Astrocyte (in vitro differentiated cells and primary cell): ENCODE data around the gene SOX4.

ENCODE experiments used
- CTCF ChIP-seq: IDR thresholded peaks from 2 replicates; pipeline ENCODE4 v1.5.1; 2011; ENCODE audit warnings: low read depth, mild to moderate bottlenecking, inconsistent platforms, low read length, moderate library complexity; ENCODE audit not compliant: insufficient read depth
- EZH2 ChIP-seq: IDR thresholded peaks from 2 replicates; pipeline ENCODE4 v1.6.1; 2012; ENCODE audit warnings: mild to moderate bottlenecking, low read length, inconsistent platforms; ENCODE audit not compliant: insufficient read depth

- TF ChIP-seq CTCF: no peak
- TF ChIP-seq EZH2: no peak
Measured at GRCh38 chr6:21560249-21560648, 33.3 kb upstream of the SOX4 start.
